Measurements from ENCODE around the gene MRPL58.

Gene MRPL58

DNA sequence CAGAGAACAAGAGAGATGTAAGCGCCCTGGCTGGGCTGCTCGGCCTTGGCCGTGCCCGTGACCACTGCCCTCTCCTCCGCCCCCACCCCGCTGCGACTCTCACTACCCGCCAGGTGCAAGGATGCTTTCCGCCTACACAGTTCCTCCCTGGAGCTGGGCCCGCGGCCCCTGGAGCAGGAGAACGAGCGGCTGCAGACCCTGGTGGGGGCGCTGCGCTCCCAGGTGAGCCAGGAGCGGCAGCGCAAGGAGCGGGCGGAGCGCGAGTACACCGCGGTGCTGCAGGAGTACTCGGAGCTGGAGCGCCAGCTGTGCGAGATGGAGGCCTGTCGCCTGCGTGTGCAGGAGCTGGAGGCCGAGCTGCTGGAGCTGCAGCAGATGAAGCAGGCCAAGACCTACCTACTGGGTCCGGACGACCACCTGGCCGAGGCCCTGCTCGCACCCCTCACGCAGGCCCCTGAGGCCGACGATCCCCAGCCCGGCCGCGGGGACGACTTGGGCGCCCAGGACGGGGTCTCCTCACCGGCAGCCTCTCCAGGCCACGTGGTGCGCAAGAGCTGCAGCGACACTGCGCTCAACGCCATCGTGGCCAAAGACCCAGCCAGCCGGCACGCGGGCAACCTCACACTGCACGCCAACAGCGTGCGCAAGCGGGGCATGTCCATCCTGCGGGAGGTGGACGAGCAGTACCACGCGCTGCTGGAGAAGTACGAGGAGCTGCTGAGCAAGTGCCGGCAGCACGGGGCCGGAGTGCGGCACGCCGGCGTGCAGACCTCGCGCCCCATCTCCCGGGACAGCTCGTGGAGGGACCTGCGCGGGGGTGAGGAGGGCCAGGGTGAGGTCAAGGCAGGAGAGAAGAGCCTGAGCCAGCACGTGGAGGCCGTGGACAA is 9.2 kb upstream of the MRPL58 start:
- H3K9me3 ChIP-seq (ENCODE audit: insufficient read depth, low read depth, low read length) = no peaks in the 10 kb centered on the region
- H3F3A ChIP-seq (ENCODE audit: low read depth) = no peaks in the 10 kb centered on the region
- no peaks in the 10 kb centered on the region for H3K36me3 ChIP-seq (ENCODE audit: insufficient read depth, low read length)
- H4K20me1 ChIP-seq (ENCODE audit: insufficient read depth, low read length, poor library complexity, severe bottlenecking) = no peaks in the 10 kb centered on the region
- no peaks in the 10 kb centered on the region for H3K79me2 ChIP-seq (ENCODE audit: insufficient read depth, low read length)
- H3K4me3 ChIP-seq (ENCODE audit: low read length, poor library complexity, severe bottlenecking) = no peak overlapping the region
- TF ChIP-seq EZH2phosphoT487 (IDR thresholded peaks at IDR 0.05; ENCODE audit: borderline replicate concordance) = no peak
- TF ChIP-seq, protein P1, sequence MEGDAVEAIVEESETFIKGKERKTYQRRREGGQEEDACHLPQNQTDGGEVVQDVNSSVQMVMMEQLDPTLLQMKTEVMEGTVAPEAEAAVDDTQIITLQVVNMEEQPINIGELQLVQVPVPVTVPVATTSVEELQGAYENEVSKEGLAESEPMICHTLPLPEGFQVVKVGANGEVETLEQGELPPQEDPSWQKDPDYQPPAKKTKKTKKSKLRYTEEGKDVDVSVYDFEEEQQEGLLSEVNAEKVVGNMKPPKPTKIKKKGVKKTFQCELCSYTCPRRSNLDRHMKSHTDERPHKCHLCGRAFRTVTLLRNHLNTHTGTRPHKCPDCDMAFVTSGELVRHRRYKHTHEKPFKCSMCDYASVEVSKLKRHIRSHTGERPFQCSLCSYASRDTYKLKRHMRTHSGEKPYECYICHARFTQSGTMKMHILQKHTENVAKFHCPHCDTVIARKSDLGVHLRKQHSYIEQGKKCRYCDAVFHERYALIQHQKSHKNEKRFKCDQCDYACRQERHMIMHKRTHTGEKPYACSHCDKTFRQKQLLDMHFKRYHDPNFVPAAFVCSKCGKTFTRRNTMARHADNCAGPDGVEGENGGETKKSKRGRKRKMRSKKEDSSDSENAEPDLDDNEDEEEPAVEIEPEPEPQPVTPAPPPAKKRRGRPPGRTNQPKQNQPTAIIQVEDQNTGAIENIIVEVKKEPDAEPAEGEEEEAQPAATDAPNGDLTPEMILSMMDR (conservative IDR thresholded peaks at IDR 0.05; ENCODE audit: low read length) = no peak
- no peaks in the 10 kb centered on the region for H3K27me3 ChIP-seq (ENCODE audit: insufficient read depth, low read length, poor library complexity, severe bottlenecking)
- no peak overlapping the region for H3K4me2 ChIP-seq (ENCODE audit: low read depth, low read length, poor library complexity, severe bottlenecking)
- no peak overlapping the region for H2AFZ ChIP-seq (ENCODE audit: low read length)
- no peaks in the 10 kb centered on the region for H3K9me2 ChIP-seq (replicated peaks; ENCODE audit: low read depth, low read length)
- no peak overlapping the region for H3K9ac ChIP-seq (ENCODE audit: low read depth, low read length, poor library complexity, severe bottlenecking)
- H3K4me1 ChIP-seq (ENCODE audit: insufficient read depth, low read length, poor library complexity, severe bottlenecking) = no peaks in the 10 kb centered on the region

DNA sequence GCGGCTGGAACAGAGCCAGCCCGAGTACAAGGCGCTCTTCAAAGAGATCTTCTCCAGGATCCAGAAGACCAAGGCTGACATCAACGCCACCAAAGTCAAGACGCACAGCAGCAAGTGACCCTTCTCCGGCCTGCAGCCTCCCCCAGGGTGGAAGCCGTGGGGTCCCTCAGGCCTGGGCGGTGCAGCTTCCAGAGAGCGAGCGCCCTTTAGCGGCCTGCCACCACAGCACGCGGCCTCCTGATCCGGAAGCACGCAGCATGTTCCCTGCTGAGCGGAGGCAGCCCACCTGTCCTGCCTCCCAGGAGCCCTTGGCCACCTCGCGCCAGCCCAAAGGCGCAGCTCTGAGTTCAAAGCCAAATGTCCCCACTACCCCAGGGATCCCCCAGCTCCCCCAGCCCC is 8.5 kb upstream of the MRPL58 start:
- no peak for TF ChIP-seq EZH2phosphoT487 (IDR thresholded peaks at IDR 0.05; ENCODE audit: borderline replicate concordance)
- TF ChIP-seq, protein P1 (conservative IDR thresholded peaks at IDR 0.05; ENCODE audit: low read length) = no peak
- Histone ChIP-seq H4K20me1 (ENCODE audit: insufficient read depth, low read length, poor library complexity, severe bottlenecking) (no peaks in the 10 kb centered on the region), H3K9me3 (ENCODE audit: insufficient read depth, low read depth, low read length) (no peaks in the 10 kb centered on the region), H3K4me3 (ENCODE audit: low read length, poor library complexity, severe bottlenecking) (no peak overlapping the region), H3F3A (ENCODE audit: low read depth) (no peaks in the 10 kb centered on the region), H2AFZ (ENCODE audit: low read length) (no peak overlapping the region), H3K79me2 (ENCODE audit: insufficient read depth, low read length) (no peaks in the 10 kb centered on the region), H3K9ac (ENCODE audit: low read depth, low read length, poor library complexity, severe bottlenecking) (no peak overlapping the region), H3K9me2 (replicated peaks; ENCODE audit: low read depth, low read length) (no peaks in the 10 kb centered on the region), H3K36me3 (ENCODE audit: insufficient read depth, low read length) (no peaks in the 10 kb centered on the region), H3K4me1 (ENCODE audit: insufficient read depth, low read length, poor library complexity, severe bottlenecking) (no peaks in the 10 kb centered on the region), H3K4me2 (ENCODE audit: low read depth, low read length, poor library complexity, severe bottlenecking) (no peak overlapping the region), H3K27me3 (ENCODE audit: insufficient read depth, low read length, poor library complexity, severe bottlenecking) (no peaks in the 10 kb centered on the region)

DNA sequence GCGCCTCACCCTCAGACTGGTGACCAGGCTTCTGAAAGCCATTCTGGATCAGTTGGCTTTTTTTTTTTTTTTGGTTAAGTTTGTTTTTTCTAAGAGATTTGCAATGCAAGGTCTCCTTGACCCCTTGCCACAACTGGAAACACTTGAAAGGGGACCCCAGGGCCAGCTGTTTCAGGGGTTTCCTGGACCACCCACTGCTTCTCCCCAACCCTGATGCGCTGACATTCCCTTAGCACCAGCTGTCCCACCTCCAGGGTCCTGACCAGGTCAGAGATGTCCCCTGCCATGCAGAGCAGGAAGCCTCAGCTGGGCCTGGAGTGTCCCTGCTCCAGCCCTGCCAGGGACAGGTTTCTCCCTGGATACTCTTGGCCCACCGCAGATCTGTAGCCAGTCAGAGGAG is 8.1 kb upstream of the MRPL58 start:
- Histone ChIP-seq H3K9me2 (replicated peaks; ENCODE audit: low read depth, low read length) (no peaks in the 10 kb centered on the region), H3K27me3 (ENCODE audit: insufficient read depth, low read length, poor library complexity, severe bottlenecking) (no peaks in the 10 kb centered on the region), H4K20me1 (ENCODE audit: insufficient read depth, low read length, poor library complexity, severe bottlenecking) (no peaks in the 10 kb centered on the region), H3K4me3 (ENCODE audit: low read length, poor library complexity, severe bottlenecking) (no peak overlapping the region), H2AFZ (ENCODE audit: low read length) (no peak overlapping the region), H3F3A (ENCODE audit: low read depth) (no peaks in the 10 kb centered on the region), H3K9me3 (ENCODE audit: insufficient read depth, low read depth, low read length) (no peaks in the 10 kb centered on the region), H3K4me1 (ENCODE audit: insufficient read depth, low read length, poor library complexity, severe bottlenecking) (no peaks in the 10 kb centered on the region), H3K79me2 (ENCODE audit: insufficient read depth, low read length) (no peaks in the 10 kb centered on the region), H3K9ac (ENCODE audit: low read depth, low read length, poor library complexity, severe bottlenecking) (no peak overlapping the region), H3K4me2 (ENCODE audit: low read depth, low read length, poor library complexity, severe bottlenecking) (no peak overlapping the region), H3K36me3 (ENCODE audit: insufficient read depth, low read length) (no peaks in the 10 kb centered on the region)
- no peak for TF ChIP-seq EZH2phosphoT487 (IDR thresholded peaks at IDR 0.05; ENCODE audit: borderline replicate concordance)
- TF ChIP-seq, protein P1 (conservative IDR thresholded peaks at IDR 0.05; ENCODE audit: low read length) = no peak
